SK-N-MC (cell line): ENCODE results near the gene SUPT20HL1.

Experiments used
- EZH2 ChIP-seq: fragments of 200-600 bp; sonication (generic); IDR thresholded peaks from one replicate; pipeline ENCODE4 v1.6.1; 2017; ENCODE audit warnings: antibody characterized with exemption
- POLR2AphosphoS5 ChIP-seq: IDR thresholded peaks from 2 replicates; pipeline ENCODE4 v1.6.1; 2012; ENCODE audit warnings: mild to moderate bottlenecking, low read depth, low read length, borderline replicate concordance

DNA sequence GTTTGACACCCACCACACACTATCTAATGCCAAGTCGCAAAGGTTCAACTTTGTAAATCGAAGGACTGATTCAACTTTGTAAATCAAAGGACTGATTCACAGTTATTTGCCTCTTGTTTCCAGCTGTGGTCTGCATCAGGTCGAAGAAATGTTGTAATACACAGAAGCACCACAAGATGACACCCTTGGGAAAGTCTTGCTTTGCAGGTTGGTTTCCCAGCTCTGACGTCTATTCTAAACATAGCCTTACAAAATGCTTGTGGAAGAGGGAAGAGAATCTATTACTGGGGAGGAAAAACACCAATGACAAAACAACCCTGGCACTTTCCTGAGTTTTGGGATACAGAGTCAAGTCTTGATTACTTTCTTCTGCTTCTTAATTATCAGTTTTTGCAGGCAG, 35.3 kb downstream of the SUPT20HL1 start:
- TF ChIP-seq EZH2 (no peak), POLR2AphosphoS5 (no peak)
